GM23338 (cell line): ENCODE measurements around the gene TAF1B. TPM values are rescaled to one million over a fixed set of nuclear protein-coding genes. Genes with fewer than 3 reads are reported as not detected.

Source experiments
- ATAC-seq: fragments of 200-7000 bp; cut with Tn5 transposase; 3 replicates; pipeline ENCODE4 v1.9.1; 2020
- DNase-seq: peaks from one replicate; pipeline ENCODE4 v3.0.0-alpha.2; 2015; ENCODE audit warnings: low spot score
- H2AFZ ChIP-seq: fragments of 200-600 bp; sonication (generic); 2 replicates; pipeline ENCODE4 v1.8.0; 2016; ENCODE audit warnings: antibody characterized with exemption, mild to moderate bottlenecking, moderate library complexity
- H3F3A ChIP-seq: fragments of 200-600 bp; sonication (generic); replicated peaks from 2 replicates; pipeline ENCODE4 v1.8.0; 2017; ENCODE audit warnings: antibody characterized with exemption, mixed run types, low read depth
- H3K27ac ChIP-seq: fragments of 200-600 bp; sonication (generic); 2 replicates; pipeline ENCODE4 v1.6.1; 2016; ENCODE audit warnings: low read depth
- H3K27me3 ChIP-seq: fragments of 200-600 bp; sonication (generic); 2 replicates; pipeline ENCODE4 v1.8.0; 2016; ENCODE audit warnings: mild to moderate bottlenecking, mixed run types, moderate library complexity; ENCODE audit not compliant: insufficient read depth
- H3K36me3 ChIP-seq: fragments of 200-600 bp; sonication (generic); 2 replicates; pipeline ENCODE4 v1.8.0; 2016; ENCODE audit warnings: mild to moderate bottlenecking; ENCODE audit not compliant: insufficient read depth
- H3K4me1 ChIP-seq: fragments of 200-600 bp; sonication (generic); 2 replicates; pipeline ENCODE4 v1.8.0; 2016; ENCODE audit warnings: mild to moderate bottlenecking, moderate library complexity; ENCODE audit not compliant: insufficient read depth
- H3K4me2 ChIP-seq: fragments of 200-600 bp; sonication (generic); 2 replicates; pipeline ENCODE4 v1.7.1; 2017; ENCODE audit warnings: mixed run types
- H3K4me3 ChIP-seq: fragments of 200-600 bp; sonication (generic); 2 replicates; pipeline ENCODE4 v1.6.1; 2016; ENCODE audit warnings: mixed run types
- H3K79me2 ChIP-seq: fragments of 200-600 bp; sonication (generic); replicated peaks from 2 replicates; pipeline ENCODE4 v1.8.0; 2017; ENCODE audit warnings: mild to moderate bottlenecking; ENCODE audit not compliant: insufficient read depth
- H3K9me2 ChIP-seq: fragments of 200-600 bp; sonication (generic); 2 replicates; pipeline ENCODE4 v1.8.0; 2017; ENCODE audit not compliant: insufficient read depth
- H4K20me1 ChIP-seq: fragments of 200-600 bp; sonication (generic); replicated peaks from 2 replicates; pipeline ENCODE4 v1.8.0; 2017; ENCODE audit warnings: mild to moderate bottlenecking; ENCODE audit not compliant: insufficient read depth
- H3K27ac Mint-ChIP-seq: 2 replicates; pipeline ENCODE4 v1.8.0; 2020; ENCODE audit warnings: inconsistent platforms, mild to moderate bottlenecking, moderate library complexity, mixed read lengths
- H3K27me3 Mint-ChIP-seq: 3 replicates; pipeline ENCODE4 v1.8.0; 2022; ENCODE audit warnings: low read depth, mild to moderate bottlenecking, moderate library complexity, mixed read lengths, inconsistent platforms; ENCODE audit not compliant: insufficient read depth, poor library complexity
- H3K36me3 Mint-ChIP-seq: 3 replicates; pipeline ENCODE4 v1.8.0; 2021; ENCODE audit warnings: low read depth, mild to moderate bottlenecking, inconsistent platforms, moderate library complexity, mixed read lengths
- H3K4me1 Mint-ChIP-seq: 3 replicates; pipeline ENCODE4 v1.8.0; 2020; ENCODE audit warnings: mild to moderate bottlenecking, inconsistent platforms, mixed read lengths
- H3K4me3 Mint-ChIP-seq: 3 replicates; pipeline ENCODE4 v1.8.0; 2021; ENCODE audit warnings: moderate library complexity, mild to moderate bottlenecking, inconsistent platforms, mixed read lengths
- H3K9me3 Mint-ChIP-seq: 3 replicates; pipeline ENCODE4 v1.8.0; 2020; ENCODE audit warnings: moderate library complexity, mild to moderate bottlenecking, inconsistent platforms, mixed read lengths
- CREB1 ChIP-seq: fragments of 250-450 bp; sonication (Bioruptor Pico); IDR thresholded peaks from 2 replicates; pipeline ENCODE4 v1.5.0; 2020; ENCODE audit warnings: low read depth, mild to moderate bottlenecking, moderate library complexity
- EZH2 ChIP-seq: fragments of 200-600 bp; sonication (generic); IDR thresholded peaks from one replicate; pipeline ENCODE4 v1.8.0; 2017; ENCODE audit warnings: antibody characterized with exemption, mild to moderate bottlenecking, low read depth; ENCODE audit not compliant: unreplicated experiment
- JUNB ChIP-seq: IDR thresholded peaks from one replicate; pipeline ENCODE4 v1.6.1; 2016; ENCODE audit warnings: antibody characterized with exemption; ENCODE audit not compliant: unreplicated experiment
- NANOG ChIP-seq: IDR thresholded peaks from 2 replicates; pipeline ENCODE4 v1.6.1; 2016; ENCODE audit warnings: antibody characterized with exemption, borderline replicate concordance
- POLR2AphosphoS5 ChIP-seq: IDR thresholded peaks from 2 replicates; pipeline ENCODE4 v1.6.1; 2016; ENCODE audit warnings: antibody characterized with exemption, low read depth
- REST ChIP-seq: IDR thresholded peaks from one replicate; pipeline ENCODE4 v1.6.1; 2018; ENCODE audit warnings: antibody characterized with exemption; ENCODE audit not compliant: unreplicated experiment
- ZNF331 ChIP-seq: fragments of 250-450 bp; sonication (Bioruptor Pico); IDR thresholded peaks from 2 replicates; pipeline ENCODE4 v1.5.0; 2020; ENCODE audit warnings: low read depth, mild to moderate bottlenecking, moderate library complexity
- polyA plus RNA-seq: library from polyadenylated mRNA; unstranded; fragments of >200 nt; fragmentation: Nextera tagmentation; extraction: Ambion mirVana; gene quantifications from 2 replicates; pipeline ENCODE4 v1.2.1, GENCODE V29; 2016
- total RNA-seq: library from RNA; depleted of rRNA; stranded (reverse); fragments of >200 nt; shearing (Covaris generic); gene quantifications from 2 replicates; pipeline ENCODE4 v1.2.3, GENCODE V29; 2014
- TF ChIP-seq, protein P1 (sequence below), 2 experiments: fragments of 200-600 bp in 1 of 2; sonication (generic) in 1 of 2; conservative IDR thresholded peaks; 2 replicates each; pipeline versions ENCODE4 v1.5.1 to v1.6.1; 2016 to 2017; ENCODE audit warnings: antibody characterized with exemption in 2 of 2, low read depth in 2 of 2, mild to moderate bottlenecking in 2 of 2, moderate library complexity in 1 of 2

TAF1B gene
- total and polyA plus RNA-seq, 2 experiments from 2014 or later, result 22.2 to 28.9 TPM

- no peak for TF ChIP-seq REST
- no peak for TF ChIP-seq ZNF331
- TF ChIP-seq NANOG, result no peak
Measured at GRCh38 chr2:9966491-9967022, 123.3 kb downstream of the TAF1B start (continued).

DNA sequence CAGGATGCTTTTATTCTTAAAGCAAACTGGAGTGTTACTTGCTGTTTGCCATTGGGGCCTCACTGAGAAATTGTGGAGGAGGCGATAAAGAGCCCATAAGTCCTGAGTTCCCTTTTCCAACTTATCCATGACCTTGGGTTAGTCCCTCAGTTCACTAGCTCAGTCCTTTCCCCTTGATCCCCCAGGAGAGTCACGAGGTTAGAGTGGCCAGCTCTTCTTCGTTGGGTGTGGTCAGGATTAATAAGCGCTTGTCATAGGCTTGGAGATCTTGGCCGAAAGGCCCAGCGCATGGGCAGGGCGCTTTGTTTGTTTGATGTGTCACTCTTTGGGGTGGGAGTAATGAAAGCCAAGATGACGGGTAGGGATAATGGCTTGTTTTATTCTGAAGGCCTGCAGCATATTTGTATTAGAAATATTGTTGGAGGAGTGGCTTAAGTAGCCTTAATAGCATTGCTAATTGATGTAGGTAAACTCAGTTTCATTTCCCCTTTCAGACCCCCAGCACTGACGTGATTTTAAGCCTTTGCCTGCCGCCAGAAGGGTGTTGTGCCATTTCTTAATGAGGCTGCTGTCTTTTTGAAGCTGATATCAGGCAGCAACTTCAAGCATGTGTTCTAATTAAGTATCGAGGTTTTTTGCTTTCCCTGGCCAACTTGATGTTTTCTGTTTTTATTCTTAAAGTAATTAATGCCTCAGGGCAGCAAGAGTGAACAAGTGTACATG lies 123.9 kb downstream of the TAF1B start:
- H3K9me3 Mint-ChIP-seq, result no peaks in the 10 kb centered on the region
- ATAC-seq (no peak), DNase-seq (no peak)
- Histone ChIP-seq H3K9me2 (no peaks in the 10 kb centered on the region), H3K4me3 (no peak overlapping the region), H3K4me1 (no peaks in the 10 kb centered on the region), H2AFZ (no peak overlapping the region), H3K36me3 (no peaks in the 10 kb centered on the region), H3K4me2 (no peak overlapping the region), H3K79me2 (no peaks in the 10 kb centered on the region), H3K27ac (no peak overlapping the region), H4K20me1 (no peaks in the 10 kb centered on the region), H3K27me3 (no peaks in the 10 kb centered on the region), H3F3A (no peaks in the 10 kb centered on the region)
- no peaks in the 10 kb centered on the region for H3K36me3 Mint-ChIP-seq
- H3K4me3 Mint-ChIP-seq, result no peak overlapping the region
- H3K27me3 Mint-ChIP-seq, result no peaks in the 10 kb centered on the region
- H3K27ac Mint-ChIP-seq, result no peak overlapping the region
- TF ChIP-seq EZH2 (no peak), REST (no peak), CREB1 (no peak), JUNB (no peak), POLR2AphosphoS5 (no peak), ZNF331 (no peak)
- TF ChIP-seq, protein P1, sequence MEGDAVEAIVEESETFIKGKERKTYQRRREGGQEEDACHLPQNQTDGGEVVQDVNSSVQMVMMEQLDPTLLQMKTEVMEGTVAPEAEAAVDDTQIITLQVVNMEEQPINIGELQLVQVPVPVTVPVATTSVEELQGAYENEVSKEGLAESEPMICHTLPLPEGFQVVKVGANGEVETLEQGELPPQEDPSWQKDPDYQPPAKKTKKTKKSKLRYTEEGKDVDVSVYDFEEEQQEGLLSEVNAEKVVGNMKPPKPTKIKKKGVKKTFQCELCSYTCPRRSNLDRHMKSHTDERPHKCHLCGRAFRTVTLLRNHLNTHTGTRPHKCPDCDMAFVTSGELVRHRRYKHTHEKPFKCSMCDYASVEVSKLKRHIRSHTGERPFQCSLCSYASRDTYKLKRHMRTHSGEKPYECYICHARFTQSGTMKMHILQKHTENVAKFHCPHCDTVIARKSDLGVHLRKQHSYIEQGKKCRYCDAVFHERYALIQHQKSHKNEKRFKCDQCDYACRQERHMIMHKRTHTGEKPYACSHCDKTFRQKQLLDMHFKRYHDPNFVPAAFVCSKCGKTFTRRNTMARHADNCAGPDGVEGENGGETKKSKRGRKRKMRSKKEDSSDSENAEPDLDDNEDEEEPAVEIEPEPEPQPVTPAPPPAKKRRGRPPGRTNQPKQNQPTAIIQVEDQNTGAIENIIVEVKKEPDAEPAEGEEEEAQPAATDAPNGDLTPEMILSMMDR (conservative IDR thresholded peaks at IDR 0.05; ENCODE audit: low read depth in 2 of 2), result no peak
- H3K4me1 Mint-ChIP-seq, result no peaks in the 10 kb centered on the region
